COLO668 (cell line): ENCODE results near the gene ACTL8.

ENCODE experiments used
- DNase-seq: peaks from one replicate; lab custom pipeline; 2025; ENCODE audit not compliant: unreplicated experiment; lab: John Stamatoyannopoulos, UW

The ACTL8 gene

GRCh38 chr1:17768651-17769241 lies 13.6 kb downstream of the ACTL8 start:
- no peak for DNase-seq

DNA sequence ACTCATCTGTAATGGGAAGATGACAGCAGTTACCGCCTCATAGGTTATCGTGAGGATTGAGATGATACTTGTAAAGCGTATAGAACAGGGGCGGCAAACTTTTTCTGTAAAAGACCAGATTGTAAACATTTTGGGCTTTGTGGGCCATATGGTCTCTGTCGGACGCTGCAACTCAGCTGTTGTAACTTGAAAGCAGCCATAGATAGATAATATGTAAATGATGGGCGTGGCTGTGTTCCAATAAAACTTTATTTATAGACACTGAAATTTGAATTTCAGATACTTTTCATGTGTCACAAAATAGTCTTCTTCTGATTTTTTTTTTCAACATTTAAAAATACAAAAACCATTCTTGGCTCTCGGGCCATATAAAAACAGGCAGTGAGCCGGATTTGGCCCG lies 15.8 kb downstream of the ACTL8 start:
- no peak for DNase-seq

DNA sequence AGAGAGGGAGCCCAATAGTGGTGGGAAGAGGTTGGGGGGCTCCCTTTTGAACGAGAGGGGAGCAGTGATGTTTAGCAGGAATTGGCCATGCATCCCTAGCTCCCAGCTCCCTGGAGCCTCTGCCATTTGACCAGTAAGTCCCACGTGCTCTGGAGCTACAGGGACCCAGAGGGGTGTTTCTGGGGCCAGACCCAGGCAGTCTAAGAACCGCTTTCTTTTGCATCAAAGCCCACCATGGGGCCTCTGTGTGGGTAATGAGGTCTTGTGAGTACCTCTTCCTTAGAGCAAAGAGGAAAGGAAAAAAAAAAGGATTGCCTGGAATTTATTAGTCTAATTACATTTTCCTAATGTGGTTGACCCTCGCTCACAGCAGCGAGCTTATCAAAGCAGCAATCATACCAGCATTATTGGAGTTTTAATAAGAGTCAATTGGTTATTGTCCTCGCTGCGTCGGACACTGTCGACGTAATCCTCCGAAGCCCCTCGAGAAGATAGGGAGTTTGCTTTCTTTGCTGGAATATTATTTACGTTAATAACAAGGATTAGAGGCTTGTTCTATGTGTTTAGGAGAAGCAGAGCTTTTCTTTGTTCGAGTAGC lies 17.6 kb downstream of the ACTL8 start:
- DNase-seq = no peak

DNA sequence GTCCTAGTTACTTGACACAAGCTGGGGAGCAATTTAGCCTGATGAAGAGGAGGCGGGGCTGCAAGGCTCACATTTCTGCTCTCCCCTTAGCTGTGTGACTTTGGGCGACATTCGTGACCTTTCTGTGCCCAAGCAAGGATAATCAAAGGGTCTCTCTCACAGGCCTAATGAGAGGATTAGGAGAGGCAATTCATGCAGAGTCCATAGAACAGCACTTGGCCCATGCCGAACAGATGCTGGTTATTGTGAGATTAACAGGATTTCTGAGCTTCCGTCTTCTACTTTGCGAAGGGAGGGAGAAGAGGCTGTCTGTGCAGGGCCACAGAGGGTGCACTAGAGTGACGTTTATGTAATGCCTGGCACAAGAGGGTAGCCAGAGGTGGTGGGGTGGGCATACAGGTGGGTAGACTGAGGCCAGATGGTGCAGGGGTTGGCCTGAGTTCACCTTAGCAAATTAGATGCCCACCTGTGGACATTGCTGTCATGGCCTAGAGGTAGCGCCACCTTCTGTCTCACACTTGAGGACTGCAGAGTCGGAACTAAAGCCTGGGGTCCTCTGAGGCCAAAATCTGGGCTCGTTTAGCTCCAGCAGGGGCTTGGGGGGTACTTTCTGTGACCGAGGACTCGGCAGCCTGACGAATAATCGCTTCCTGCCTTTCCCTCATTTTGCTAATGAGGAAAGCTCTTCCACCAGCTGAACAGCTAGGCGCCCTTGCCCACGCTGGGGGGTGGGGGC lies 18.6 kb downstream of the ACTL8 start:
- DNase-seq = no peak

GRCh38 chr1:17774452-17774851 lies 19.3 kb downstream of the ACTL8 start:
- DNase-seq = no peak

GRCh38 chr1:17775796-17776195 lies 20.7 kb downstream of the ACTL8 start:
- DNase-seq = no peak

GRCh38 chr1:17776426-17776825 lies 21.3 kb downstream of the ACTL8 start:
- no peak for DNase-seq

DNA sequence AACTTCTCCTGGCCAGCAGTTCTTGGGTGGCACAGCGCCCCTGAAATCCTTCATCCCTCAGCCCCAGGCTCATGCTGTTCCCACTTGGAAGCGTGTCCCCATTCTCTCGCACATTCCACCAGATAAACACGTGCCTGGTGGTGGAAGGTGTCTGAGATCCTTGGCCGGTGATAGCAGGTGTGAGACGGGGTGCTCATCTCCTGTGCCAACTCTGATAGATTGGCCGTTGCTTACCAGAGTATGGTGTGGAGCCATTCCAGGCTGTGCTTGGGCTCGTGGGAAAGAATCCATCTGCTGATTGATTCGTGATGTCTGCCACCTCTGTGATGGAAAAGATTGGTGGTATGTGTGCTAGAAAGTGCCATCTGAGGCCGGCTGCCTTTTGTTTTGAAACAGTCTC lies 22.2 kb downstream of the ACTL8 start:
- no peak for DNase-seq

- DNase-seq = no peak
These were observed 22.7 kb downstream of the ACTL8 start for GRCh38 chr1:17777818-17778217.

GRCh38 chr1:17780916-17781315 lies 25.8 kb downstream of the ACTL8 start:
- no peak for DNase-seq

GRCh38 chr1:17789926-17790325 lies 34.8 kb downstream of the ACTL8 start:
- no peak for DNase-seq

DNA sequence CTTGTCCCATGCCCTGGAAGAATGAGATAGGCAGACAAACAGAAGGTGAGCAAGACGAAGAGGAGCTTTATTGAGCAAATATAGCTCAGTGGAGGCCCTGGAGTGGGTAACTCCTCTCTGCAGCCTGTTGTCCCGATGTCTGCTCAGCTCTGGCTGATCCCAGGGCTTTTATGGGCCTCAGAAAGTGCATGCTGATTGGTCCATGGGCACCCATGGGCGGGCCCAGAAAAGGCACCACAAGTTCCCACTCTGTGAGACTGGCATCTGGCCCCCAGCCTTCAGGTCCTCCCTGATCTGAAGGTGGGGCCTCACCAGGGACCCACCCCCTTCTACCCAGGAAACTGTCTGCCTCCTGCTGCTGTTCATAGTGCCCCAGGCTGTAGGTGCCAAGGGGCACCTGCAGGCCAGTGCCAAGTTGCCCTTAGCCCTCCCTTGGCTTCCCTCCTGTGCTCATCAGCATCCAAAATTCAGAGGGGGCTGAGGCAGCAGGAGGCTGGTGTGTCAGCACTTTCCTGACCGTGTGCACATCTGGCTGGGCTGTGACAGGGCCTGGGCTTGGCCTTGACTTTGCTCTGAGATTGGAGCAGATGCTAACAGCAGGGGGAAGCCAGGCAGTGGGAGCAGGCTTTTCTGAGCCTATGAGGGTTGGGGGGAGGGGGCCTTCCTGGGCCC lies 35.4 kb downstream of the ACTL8 start:
- DNase-seq = no peak

DNA sequence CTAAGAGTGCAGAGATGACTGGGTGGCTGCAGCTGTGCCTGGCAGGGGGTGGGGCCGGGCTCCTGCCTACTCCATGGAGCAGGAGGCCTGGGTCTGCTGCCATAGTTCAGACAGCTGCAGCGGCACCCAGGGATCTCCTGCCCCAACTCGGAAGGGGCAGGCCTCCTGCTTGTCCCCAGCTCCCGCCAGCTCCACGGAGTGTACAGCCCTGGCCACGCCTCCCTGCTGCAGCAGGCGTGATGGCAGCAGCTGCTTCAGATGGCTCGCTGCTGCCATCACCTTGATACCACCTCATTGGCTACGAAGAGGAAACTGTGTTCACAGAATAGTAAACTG lies 35.9 kb downstream of the ACTL8 start:
- no peak for DNase-seq

- DNase-seq = no peak
These were observed 36.3 kb downstream of the ACTL8 start for GRCh38 chr1:17791480-17791879.

DNA sequence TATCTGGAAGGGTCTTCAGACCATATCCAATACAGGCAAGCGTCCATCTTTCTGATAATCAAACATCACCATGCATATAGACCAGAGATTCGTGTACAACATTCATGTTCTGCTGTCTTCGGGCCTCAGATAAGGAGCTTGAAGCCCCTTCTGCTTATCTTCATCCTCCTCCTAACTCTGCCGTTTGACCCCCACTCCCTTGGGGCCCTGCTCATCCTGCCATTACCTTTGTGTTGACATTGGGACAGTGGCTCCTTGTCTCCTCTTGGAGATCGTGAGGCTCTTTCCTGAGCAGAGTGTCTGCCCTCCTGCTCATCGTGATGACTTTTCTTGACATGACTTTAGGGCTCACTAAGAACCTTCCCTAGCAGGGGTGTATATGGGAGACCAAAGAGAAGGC lies 37.3 kb downstream of the ACTL8 start:
- no peak for DNase-seq

GRCh38 chr1:17795081-17795809 lies 40.1 kb downstream of the ACTL8 start:
- DNase-seq = no peak

GRCh38 chr1:17795836-17796645 lies 40.9 kb downstream of the ACTL8 start:
- no peak for DNase-seq

GRCh38 chr1:17797478-17797877 lies 42.3 kb downstream of the ACTL8 start:
- no peak for DNase-seq

DNA sequence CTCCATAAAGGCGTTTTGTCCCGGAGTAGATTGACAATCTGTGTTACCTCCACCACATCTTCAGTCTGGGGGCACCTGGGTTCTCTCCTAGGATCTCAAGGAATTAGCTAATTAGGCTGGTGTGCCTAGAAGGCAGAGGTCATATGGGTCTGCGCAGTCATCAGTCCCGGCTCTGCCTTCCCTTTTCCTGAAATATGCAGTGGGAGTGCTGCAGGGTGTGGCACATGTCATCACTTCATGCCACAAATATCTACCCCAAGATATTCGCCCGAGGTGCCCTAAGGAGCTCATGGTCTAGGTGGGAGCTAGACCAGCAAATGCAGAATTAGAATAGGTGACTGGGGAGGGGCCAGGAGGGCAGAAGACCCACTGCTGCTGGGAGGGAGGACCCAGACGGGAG lies 42.9 kb downstream of the ACTL8 start:
- no peak for DNase-seq

DNA sequence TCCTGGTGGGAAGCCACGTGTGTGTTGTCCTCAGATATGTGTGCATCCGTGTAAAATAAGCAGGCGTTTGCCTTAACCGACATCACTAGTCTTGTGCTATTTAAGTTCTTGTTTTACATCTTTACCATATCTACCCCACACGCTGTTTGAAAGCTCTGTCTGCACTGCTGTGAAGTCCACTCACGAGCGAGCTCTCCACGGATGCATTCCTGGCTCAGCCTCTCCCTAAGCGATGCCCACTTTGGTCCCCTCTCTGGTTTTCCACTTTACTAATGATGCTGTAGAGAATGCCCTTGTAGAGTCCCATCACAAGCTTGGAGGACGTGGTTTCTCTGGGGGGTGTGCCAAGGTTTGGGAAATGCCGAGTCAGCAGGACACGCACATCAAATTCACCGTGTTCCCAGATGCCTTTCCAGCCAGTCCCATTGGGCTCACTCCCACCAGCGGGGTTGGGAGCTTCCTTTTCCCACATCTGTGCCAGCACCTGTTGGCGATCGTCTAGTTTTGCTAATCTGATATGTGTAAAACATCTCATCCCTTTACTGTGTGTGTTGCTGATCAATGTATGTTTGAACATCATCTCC lies 43.8 kb downstream of the ACTL8 start:
- no peak for DNase-seq
